ENCODE results near the gene PIM3.

PIM3 gene

GRCh38 chr22:49991907-49992533, 31.4 kb downstream of the PIM3 start:
- no peak for DNase-seq (ENCODE audit: low spot score)

DNA sequence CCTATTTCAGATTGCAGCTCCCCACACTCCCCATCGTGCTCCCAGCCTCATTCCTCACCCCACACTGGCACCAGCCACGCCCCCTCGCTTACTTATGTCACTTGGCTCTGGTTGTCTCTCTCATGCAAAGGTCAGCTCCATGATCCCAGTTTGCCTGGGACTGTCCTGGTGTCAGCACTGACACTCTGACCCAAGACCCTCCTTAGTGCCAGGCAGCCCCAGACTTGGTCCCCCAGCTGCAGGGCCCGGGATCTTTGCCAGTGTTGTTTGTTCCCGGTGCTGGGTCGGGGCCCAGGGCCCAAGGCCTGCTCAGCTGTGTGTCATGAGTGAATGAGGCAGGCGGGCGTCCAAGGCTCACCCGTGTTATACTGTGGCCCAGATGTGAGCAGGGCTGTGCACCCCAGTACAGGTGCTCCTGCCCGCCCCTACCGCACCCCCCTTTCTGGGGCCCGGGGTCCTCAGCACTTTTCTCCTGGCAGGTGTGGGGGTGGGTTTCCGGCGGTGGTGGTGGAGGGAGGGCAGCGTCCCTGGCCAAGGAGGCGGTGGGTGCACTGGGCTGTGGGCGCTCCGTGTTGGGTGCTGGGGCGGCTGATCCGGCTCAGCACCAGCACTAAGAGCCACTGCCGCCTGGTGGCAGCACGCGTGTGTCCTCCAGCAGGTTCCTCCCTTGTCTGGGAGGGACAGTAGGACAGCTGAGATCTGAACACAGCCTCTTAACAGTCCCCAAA, 32.5 kb downstream of the PIM3 start:
- peak; percentile 84 for DNase-seq (ENCODE audit: low spot score)

GRCh38 chr22:49993649-49994360, 33.2 kb downstream of the PIM3 start:
- DNase-seq (ENCODE audit: low spot score), result no peak

DNA sequence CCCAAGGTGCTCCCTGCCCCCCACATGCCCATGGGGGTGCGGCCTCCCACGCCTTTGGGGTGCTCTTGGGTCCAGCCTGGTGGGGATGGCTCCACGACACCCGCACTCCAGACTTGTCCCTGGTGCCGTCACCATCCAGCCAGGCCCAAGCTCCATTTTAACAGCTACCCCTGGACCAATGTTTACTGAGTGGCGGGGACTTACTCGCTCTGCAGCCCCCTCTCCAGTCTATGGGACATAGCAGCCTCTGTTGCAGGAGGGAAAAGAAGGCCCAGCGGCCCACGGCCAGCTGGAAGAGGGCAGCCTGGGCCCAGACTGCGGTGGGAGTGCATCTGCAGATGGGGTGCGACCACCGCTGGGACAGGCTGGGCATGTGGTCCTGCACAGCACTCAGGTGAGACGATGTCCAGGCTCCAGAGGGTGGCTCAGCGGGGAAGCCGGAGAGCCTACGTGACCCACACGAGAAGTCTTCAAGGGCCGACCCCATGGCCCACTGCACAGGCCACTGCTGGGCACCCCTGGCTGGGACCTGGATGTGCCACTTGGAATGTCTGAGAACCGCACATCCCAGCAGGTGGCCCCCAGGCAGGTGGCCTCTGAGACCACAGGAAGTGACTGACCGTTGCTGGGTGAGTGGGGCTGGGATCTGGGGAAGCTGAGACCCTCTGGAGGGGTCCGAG, 33.9 kb downstream of the PIM3 start:
- DNase-seq (ENCODE audit: low spot score), result no peak

- no peak for DNase-seq (ENCODE audit: low spot score)
These were observed 34.4 kb downstream of the PIM3 start for GRCh38 chr22:49995041-49995360.

- no peak for DNase-seq (ENCODE audit: low spot score)
These were observed 35.0 kb downstream of the PIM3 start for GRCh38 chr22:49995361-49996118.

GRCh38 chr22:49996119-49996517, 35.5 kb downstream of the PIM3 start:
- no peak for DNase-seq (ENCODE audit: low spot score)

DNA sequence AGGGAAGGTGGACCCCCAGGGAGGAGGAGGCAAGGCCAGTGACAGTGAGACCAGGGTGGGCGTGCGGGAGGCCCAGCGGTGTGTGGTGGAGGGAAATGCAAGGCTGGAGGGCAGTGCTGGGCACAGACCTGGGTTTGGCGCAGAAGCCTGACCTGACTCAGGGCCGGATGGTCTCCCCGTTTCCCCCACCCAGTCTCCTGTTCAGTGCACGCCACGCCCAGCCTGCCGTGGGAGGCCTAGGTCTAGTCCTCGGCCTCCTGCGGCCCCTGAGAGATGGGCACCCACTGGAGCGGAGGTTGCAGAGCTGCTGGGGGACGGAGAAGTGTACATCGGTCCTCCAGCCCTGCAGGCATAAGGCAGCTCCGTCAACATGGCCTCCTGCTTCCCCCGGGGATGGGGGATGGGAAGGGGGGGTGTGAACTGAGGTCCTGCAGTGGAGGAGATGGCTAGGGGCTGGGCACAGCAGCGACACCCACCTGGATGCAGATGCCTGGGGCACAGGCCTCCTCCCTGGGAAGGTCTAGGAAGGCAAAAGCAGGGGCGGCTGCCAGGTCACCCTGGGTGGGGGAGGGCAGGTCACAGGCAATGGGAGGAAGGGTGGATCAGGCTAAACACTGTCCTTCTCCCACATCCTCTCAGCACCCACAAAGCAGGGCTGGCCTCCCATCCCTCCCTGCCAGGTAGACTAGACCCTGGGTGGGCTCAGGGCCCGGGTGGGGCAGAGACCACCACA, 36.1 kb downstream of the PIM3 start:
- no peak for DNase-seq (ENCODE audit: low spot score)

DNA sequence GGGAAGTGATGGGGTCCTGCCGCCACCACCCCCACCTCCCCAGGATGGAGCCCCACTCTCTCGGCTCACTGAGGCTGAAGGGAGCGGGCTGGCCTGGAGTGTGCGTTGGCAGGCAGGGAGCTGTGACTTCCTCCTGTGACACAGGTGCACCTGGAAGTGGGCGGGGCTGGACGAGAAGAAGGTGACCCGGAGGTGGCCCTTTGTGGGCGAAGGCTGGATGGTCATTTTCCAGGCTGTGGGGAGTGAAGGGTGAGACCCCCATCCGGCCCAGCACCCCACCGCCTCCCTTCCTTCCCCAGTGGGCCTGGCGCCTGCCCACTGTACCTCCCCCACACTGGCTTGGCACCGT, 36.7 kb downstream of the PIM3 start:
- DNase-seq (ENCODE audit: low spot score), result no peak

DNA sequence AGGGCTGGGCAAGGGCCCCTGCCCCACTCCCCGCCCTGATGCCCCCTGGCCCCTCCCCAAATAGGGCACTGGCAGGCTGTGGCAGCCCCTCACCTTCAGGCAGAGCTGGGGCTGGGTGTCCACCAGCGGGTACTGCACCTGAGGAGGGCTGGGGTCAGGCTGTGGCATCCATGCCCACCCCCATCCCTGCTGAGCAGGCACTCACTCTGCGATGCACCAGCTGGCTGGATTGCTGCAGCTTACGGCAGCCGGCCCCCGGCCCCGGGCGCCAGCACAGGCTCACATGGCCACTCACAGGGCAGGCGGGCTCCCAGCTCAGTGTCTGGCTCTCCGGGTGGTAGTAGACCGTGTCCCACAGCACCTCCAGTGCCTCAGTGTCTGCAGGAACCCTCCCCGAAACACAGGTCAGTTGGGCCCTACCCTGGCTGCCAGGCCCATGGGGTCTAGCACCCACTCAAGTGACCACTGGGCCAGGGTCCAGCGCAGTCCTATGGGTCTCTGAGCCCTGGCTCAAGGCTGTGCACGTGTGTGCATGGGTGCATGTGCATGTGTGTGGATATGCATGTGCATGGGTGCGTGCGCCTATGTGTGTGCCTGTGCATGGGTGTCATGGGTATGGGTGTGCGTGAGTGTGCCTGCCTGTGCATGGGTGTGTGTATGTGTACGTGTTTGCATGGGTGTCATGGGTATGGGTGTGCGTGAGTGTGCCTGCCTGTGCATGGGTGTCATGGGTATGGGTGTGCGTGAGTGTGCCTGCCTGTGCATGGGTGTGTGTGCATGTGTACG, 37.6 kb downstream of the PIM3 start:
- DNase-seq (ENCODE audit: low spot score), result no peak

GRCh38 chr22:49998718-49999062, 38.1 kb downstream of the PIM3 start:
- no peak for DNase-seq (ENCODE audit: low spot score)

GRCh38 chr22:49999063-49999945, 38.7 kb downstream of the PIM3 start:
- peak; percentile 95 for DNase-seq (ENCODE audit: low spot score)

GRCh38 chr22:49999946-50000586, 39.5 kb downstream of the PIM3 start:
- DNase-seq (ENCODE audit: low spot score), result no peak

DNA sequence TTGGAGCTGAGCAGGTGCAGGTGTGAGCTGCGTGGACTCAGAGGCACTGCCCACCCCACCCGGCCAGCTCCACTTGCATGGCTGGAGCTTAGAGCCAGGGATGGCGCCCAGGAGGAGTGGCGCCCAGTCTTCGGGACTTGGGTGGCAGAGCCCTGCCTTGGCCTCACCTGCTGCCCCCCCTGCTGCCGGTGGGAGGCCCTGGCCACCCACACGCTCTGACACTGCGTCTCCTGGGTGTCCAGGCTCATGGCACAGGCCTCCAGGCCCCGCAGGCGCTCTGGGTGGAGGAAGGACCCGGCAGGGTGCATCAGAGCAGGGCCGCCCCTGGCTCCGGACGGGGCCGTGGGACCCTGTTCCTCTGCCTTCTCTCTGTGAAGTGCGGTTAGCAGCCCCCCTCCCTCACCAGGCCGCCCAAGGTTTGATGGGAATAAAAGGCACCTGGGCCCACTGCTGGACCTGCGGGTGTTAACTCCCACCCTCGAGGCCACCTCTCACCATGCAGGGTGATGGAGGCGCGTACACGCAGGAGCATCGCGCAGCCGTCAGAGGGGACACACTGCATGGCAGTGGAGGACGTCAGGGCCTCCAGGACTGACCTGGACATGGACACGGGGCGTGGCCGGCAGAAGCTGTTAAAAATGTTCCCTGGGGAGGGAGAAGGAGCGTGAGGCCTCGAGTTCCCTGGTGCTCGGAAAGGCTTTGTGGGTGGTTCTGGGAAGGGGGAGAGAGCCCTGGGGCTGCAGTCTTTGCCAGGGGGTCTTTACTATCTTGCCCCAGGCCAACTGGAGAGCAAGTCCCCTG, 40.2 kb downstream of the PIM3 start:
- DNase-seq (ENCODE audit: low spot score), result no peak

DNA sequence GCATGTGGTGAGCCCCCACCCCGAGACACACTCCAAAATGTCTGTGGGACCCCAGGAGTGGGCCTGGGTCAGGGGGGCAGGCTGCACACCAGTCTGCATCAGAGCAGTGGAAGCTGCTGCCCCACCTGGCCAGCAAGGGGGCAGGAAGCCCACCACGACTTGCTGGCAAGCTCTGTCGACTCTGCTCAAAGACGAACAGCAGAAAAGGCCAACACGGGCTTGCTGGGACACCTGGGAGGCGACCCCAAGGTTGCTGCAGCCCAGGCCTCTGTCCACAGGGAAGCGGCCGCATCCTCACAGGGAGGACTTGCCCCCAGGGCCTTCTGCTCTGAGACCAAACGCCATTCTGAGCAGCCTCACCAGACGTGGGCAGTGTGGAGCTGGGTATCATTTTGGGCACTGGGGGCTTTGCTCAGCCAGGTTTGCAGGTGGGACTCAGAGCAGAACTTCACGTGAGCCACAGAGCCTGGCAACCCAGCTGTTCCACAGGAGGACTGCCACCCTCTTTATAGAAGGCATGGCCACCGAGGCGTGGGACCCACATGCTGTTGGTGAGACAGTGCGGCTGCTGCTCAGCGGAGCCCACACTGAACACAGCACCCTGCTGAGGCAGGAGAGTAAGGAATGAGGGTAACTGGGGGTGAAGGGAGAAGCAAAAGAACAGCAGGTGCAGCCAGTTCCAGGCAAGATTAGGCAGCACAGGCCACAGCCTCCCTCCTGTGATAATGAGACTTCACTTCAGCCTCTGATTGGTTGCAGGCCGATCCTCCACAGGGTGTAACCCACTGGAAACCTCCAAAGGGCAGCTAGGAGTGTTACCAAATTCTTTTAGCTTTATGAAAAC, 41.0 kb downstream of the PIM3 start:
- peak; percentile 40 for DNase-seq (ENCODE audit: low spot score)

GRCh38 chr22:50002791-50003190, 42.2 kb downstream of the PIM3 start:
- DNase-seq (ENCODE audit: low spot score), result no peak

DNA sequence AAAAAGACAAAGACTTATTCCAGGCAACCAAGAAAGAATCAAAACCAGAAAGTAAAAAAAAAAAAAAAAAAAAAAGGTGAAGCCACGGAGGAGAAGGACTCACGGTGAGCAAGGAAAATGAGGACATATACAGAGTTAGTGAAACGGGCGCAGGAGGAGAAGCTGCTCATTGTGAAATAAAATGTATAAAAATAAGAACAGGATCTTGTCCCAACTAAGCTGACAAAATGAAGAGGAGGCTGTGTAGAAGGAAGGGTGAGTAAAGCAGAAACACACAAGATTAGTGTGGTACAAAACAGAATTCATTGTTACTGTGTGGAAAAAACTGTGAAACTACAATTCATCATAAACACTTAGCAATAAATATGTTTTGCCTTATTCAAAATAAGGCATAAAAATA, 44.3 kb downstream of the PIM3 start:
- DNase-seq (ENCODE audit: low spot score), result no peak
